Fibroblast of skin of right biceps (primary cell): ENCODE results near the gene STIM1.
"Not testable (repeated sequence)": the region's sequence is repeated elsewhere in the genome, so short reads cannot be mapped to it uniquely, and the experiment has no call there.

Source experiments
- DNase-seq: peaks from one replicate; pipeline ENCODE4 v3.0.0-alpha.2; 2013

STIM1 gene

GRCh38 chr11:3856856-3857553 lies 1.5 kb downstream of the STIM1 start:
- no peak for DNase-seq

- no peak for DNase-seq
These were observed 2.2 kb downstream of the STIM1 start for GRCh38 chr11:3857628-3858027.

DNA sequence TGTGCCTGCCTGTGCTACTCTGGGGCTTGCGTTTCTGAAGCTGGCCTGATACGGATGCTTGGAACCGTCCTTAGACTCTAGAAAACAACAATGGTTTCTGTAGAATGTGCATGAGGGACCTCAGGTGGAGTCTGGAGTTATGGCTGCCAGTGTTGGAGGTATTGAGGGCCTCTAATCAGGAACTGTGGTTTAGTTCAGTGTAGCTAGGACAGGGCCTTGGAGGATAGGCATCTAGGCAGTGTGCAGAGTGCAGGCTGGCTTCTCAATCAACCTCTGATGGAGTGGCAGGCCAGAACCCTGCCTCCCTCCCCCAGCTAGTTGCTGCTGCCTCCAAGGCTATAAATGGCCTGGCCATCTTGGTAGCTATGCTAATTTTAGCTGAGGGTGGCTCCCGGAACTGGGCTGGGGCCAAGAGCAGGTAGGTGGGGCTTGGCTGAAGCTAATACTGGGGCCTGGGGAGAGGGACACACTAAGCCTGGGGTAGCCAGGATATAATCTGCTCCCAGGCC lies 4.0 kb downstream of the STIM1 start:
- DNase-seq: no peak

GRCh38 chr11:3860375-3860774 lies 4.9 kb downstream of the STIM1 start:
- no peak for DNase-seq

GRCh38 chr11:3860898-3861393 lies 5.5 kb downstream of the STIM1 start:
- not testable (repeated sequence) for DNase-seq

DNA sequence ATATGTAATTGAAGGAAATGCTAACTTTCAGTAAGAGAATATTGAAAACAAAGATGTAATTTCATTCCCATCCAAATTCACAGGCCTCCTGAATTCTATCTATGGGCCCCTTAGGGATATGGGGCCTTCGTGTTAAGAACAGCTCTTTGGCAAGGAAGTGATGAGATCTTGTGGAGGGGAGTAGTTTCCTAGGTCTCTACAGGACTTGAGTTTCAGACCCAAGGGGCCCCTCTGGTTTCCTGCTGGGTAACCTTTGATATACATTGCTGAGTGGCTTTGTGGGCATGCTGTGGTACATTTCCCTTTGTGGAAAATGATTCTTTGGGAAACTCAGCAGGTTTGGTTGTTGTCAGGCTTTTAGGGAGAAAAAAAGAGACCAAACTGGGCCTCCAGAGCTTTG lies 6.2 kb downstream of the STIM1 start:
- DNase-seq: no peak

- peak; percentile 64 for DNase-seq
These were observed 10.1 kb downstream of the STIM1 start for GRCh38 chr11:3865388-3866193.

GRCh38 chr11:3866206-3866605 lies 10.7 kb downstream of the STIM1 start:
- DNase-seq: no peak

GRCh38 chr11:3866836-3867208 lies 11.4 kb downstream of the STIM1 start:
- DNase-seq: no peak

DNA sequence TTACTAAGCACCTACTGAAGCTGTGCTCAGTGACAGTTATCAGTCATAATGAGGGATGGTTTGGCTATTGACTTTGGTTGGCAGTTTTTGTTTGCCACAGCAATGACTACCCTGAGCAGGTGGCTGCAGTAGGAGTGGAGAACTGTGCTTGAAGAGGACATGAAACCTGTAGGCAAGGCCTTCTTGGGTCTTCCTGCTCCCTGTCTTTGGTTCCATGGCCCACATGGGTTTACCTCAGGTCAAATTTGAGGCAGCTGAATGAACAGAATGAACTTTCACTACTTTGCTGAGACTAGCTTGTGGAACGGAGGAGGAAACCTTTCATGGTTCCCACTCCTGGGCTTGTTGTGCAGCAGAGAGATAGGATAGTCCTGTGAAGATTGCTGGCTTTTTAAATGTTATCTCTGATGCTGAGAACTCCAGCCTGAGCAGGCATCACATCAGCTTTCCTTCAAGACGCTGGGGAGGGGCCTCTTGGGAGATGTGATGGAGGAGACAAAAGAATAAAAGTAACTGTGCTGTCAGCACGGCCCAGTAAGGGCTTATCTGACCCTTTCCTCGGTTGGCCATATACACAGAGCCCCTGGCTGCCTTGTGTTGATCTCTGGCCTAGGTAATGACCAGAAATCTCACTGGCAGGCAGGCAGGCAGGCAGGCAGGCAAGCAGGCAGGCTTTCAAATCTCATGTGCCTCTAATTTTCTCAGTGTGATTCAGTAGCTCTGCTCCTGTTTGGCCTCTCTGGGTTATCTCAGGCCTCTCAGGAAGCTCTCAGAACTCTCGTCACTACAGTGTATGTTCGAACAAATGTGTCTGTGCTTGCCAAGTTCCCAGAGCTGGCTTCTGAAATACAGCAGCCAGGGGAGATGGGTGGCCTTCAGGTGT lies 12.0 kb downstream of the STIM1 start:
- DNase-seq: no peak

GRCh38 chr11:3873712-3874349 lies 18.4 kb downstream of the STIM1 start:
- DNase-seq: no peak

- DNase-seq: no peak
These were observed 21.1 kb downstream of the STIM1 start for GRCh38 chr11:3876613-3877012.

GRCh38 chr11:3877364-3878257 lies 22.1 kb downstream of the STIM1 start:
- DNase-seq: no peak

DNA sequence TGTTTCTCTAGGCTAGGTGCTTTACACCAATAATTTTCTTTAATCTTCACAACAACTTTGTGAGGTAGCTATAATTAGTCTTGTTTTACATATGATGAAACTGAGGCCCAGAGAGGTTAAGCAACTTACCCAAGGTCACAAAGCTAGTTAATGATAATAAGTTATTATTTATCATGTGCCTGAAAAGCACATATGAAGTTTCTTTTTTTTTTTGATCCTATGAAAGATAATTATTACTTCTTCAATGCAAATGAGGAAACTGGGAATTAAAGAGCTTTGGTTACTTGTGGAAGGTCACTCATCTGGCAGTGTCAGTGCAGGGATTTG lies 22.8 kb downstream of the STIM1 start:
- DNase-seq: no peak

DNA sequence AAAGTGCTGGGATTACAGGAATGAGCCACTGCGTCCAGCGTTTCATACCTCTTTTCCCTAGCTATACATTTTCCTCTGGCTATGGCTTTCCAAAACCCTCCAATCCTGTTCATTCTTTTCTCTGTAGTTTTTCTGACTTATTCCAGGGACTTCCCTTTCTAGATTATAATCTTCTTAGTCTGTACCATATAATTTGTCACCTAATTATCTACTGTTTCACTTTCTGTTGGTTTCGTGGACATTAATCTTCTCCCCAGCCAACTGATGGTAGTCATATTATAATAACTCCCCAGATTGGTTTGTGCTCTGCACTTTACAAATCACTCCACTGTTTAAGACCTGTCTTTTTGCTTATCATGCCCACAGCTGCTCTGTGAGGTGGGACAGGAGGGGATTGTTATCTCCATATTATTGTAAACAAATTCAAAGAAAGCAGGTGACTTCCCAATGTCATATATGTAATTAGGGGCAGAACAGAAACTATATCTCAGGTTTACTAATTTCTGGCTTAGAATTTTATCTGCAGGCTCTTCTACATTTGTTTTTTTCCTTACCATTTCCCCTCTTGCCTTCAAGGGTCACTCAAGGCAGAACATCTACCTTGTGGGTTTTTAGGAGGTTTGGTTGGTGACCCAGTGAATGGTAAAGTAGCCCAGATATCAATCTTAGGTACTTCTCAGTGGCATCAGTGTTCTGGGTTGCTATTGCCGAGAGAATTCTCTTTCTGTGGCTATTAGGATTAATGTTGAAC lies 23.9 kb downstream of the STIM1 start:
- no peak for DNase-seq

GRCh38 chr11:3879967-3880542 lies 24.6 kb downstream of the STIM1 start:
- no peak for DNase-seq

- DNase-seq: peak; percentile 33
These were observed 25.3 kb downstream of the STIM1 start for GRCh38 chr11:3880724-3881123.

GRCh38 chr11:3882655-3883054 lies 27.2 kb downstream of the STIM1 start:
- no peak for DNase-seq

DNA sequence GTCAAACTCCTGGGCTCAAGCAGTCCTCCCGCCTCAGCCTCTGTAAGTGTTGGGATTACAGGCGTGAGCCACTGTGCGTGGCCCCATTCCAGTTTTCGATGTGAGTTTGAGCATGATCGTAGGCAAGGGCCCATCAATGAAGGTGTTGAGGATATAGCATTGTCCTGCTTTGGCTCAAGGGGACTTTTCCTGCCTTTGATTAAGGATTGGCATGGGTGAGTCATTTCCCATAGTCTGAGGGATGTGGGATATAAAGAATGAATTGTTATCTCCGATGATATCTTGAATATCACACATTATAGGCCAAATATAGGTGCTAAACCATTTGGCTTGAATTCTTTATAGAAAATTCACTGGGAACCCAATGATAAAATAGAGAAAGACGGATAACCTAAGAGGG lies 30.4 kb downstream of the STIM1 start:
- DNase-seq: no peak

- no peak for DNase-seq
These were observed 31.5 kb downstream of the STIM1 start for GRCh38 chr11:3886985-3887384.

DNA sequence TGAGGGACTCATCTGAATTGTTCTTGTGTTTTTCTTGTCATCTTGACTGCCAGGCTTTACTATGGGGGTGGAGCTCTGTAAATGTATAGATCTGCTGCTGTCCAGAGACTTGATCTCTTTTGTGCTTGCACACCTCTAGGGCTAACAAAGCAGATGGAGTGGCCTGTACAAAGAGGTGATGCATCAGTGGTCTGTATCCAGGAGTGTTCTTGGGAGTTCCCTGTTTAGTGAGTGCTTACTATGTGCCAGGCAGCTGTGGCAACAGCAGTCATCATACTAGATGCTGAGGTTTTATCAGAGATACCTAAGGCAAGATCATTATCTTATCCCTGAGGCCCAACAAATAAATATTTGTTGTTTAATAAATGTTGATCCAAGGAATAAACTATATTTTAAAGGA lies 33.4 kb downstream of the STIM1 start:
- DNase-seq: no peak
